Esophagus squamous epithelium (tissue), 5 donors: ENCODE data around the gene SLC25A22. TPM values are rescaled to one million over a fixed set of nuclear protein-coding genes. Genes with fewer than 3 reads are reported as not detected.

Experiments used
- DNase-seq: peaks from one replicate; lab custom pipeline; 2025; lab: John Stamatoyannopoulos, UW
- H3K27ac ChIP-seq, 4 donors: fragments of 200-600 bp; sonication (generic); one replicate each; pipeline ENCODE4 v1.5.1; 2016 to 2019; ENCODE audit warnings: mild to moderate bottlenecking in 1 of 4
- H3K27me3 ChIP-seq, 4 donors: fragments of 200-600 bp; sonication (generic); 1 replicate in 3 of 4; 2 replicates in 1 of 4; pipeline versions ENCODE4 v1.5.1 to v1.6.0; 2017 to 2021; ENCODE audit warnings: antibody characterized with exemption in 1 of 4
- H3K36me3 ChIP-seq, 3 donors: fragments of 200-600 bp; sonication (generic); one replicate each; pipeline ENCODE4 v1.5.1; 2016 to 2019
- H3K4me1 ChIP-seq, 3 donors: fragments of 200-600 bp; sonication (generic); one replicate each; pipeline ENCODE4 v1.5.1; 2017 to 2019
- H3K4me3 ChIP-seq, 4 donors: fragments of 200-600 bp; sonication (generic); 1 replicate in 3 of 4; 2 replicates in 1 of 4; pipeline ENCODE4 v1.5.1; 2016 to 2019; ENCODE audit warnings: mild to moderate bottlenecking in 2 of 4, moderate library complexity in 1 of 4
- H3K9me3 ChIP-seq, 3 donors: fragments of 200-600 bp; sonication (generic); one replicate each; pipeline ENCODE4 v1.5.1; 2016 to 2019
- POLR2A ChIP-seq, 4 donors: fragments of 450-650 bp; IDR thresholded peaks; one replicate each; pipeline ENCODE4 v1.6.1; 2017; ENCODE audit warnings: antibody characterized with exemption in 4 of 4, mild to moderate bottlenecking in 4 of 4, moderate library complexity in 3 of 4
- WGBS, 2 donors: methylation state at CpG; one replicate each; pipeline ENCODE4 v1.1.5; 2018; 5-methylcytosine and 5-hydroxymethylcytosine counted together
- intact Hi-C: fragments of 100-400 bp; cut with DNase I; formaldehyde crosslinking; loops from one replicate; pipeline ENCODE4 v1.15.0; 2022
- total RNA-seq, 4 donors: library from RNA; depleted of rRNA; stranded (reverse); fragments of >200 nt; gene quantifications; one replicate each; pipeline ENCODE4 v1.1.0, GENCODE V29; 2016
- TF ChIP-seq, protein P1 (sequence below), 6 experiments: fragments of 450-650 bp in 4 of 6; fragments of 200-600 bp in 2 of 6; sonication (generic) in 2 of 6; IDR thresholded peaks; one replicate each; pipeline ENCODE4 v1.5.1; 2016 to 2019; ENCODE audit warnings: antibody characterized with exemption in 6 of 6, mild to moderate bottlenecking in 4 of 6, moderate library complexity in 4 of 6
- donor health status: DM: yes; HTN: yes; CAD: no.

Gene SLC25A22
- total RNA-seq, 4 donors from 2014 or later: 4.0 to 14.7 (median 9.8) TPM

DNA sequence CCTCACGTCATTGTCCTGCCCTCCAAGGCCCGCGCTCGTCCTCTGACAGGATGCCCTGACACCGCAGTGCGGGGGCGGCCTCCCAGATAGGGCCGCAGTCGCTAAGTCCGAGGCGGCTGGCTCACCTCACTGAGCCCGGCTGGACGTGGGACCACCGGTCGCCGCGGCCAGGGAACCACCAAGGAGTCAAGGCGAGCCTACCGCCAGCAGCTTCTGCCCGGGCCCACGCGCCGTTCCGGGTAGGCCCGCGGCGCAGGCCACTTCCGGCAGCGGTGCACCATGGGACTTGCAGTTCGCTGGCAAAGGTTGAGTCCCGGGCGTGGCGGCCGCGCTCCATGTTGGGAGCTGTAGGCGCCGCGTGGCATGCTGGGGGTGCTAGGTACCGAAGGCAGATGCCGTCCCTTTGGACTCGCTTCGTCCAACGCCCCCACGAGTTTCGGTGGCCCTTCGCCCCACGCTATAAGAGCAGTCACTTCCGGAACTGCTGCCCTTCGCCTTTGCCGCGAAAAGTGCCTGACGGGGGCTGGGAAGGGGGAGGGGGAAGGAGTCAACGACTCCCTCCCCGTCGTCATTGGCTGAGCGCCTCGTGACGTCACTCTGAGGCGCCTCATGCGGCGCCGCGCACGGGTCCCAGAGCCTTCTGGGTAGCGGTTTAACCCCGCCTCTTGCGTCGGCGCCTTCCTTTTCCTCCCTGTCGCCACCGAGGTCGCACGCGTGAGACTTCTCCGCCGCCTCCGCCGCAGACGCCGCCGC is 11.4 kb upstream of the SLC25A22 start, which contains the start of gene RPLP2:
Gene RPLP2, plus strand, starts transcription at position 681 of the 753 bp plus-strand sequence. CDS start 268 bp downstream, outside the sequence.
- WGBS, 2 donors: 0% methylated on average over 1 to 12 of the region's 81 CpGs
- TF ChIP-seq, protein P1, sequence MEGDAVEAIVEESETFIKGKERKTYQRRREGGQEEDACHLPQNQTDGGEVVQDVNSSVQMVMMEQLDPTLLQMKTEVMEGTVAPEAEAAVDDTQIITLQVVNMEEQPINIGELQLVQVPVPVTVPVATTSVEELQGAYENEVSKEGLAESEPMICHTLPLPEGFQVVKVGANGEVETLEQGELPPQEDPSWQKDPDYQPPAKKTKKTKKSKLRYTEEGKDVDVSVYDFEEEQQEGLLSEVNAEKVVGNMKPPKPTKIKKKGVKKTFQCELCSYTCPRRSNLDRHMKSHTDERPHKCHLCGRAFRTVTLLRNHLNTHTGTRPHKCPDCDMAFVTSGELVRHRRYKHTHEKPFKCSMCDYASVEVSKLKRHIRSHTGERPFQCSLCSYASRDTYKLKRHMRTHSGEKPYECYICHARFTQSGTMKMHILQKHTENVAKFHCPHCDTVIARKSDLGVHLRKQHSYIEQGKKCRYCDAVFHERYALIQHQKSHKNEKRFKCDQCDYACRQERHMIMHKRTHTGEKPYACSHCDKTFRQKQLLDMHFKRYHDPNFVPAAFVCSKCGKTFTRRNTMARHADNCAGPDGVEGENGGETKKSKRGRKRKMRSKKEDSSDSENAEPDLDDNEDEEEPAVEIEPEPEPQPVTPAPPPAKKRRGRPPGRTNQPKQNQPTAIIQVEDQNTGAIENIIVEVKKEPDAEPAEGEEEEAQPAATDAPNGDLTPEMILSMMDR (IDR thresholded peaks at IDR 0.05): peak in 2 of 6 experiments; percentile 13 to 14
- peak in 3 of 4 donors; percentile 85 to 90 (median 88) for TF ChIP-seq POLR2A (IDR thresholded peaks at IDR 0.05)
- Histone ChIP-seq H3K9me3 (no peaks in the 10 kb centered on the region), H3K36me3 (peaks cover 18 to 33% (median 23%) of the 10 kb centered on the region in 3 donors), H3K27me3 (no peaks in the 10 kb centered on the region), H3K27ac (peak within 1 kb of the TSS; percentile 98 to 99 (median 98)), H3K4me3 (peak within 1 kb of the TSS; percentile 69 to 99 (median 83)), H3K4me1 (peaks cover 29 to 65% (median 37%) of the 10 kb centered on the region in 3 donors)
- intact Hi-C loops: no loop called here
- peak; percentile 96 for DNase-seq

DNA sequence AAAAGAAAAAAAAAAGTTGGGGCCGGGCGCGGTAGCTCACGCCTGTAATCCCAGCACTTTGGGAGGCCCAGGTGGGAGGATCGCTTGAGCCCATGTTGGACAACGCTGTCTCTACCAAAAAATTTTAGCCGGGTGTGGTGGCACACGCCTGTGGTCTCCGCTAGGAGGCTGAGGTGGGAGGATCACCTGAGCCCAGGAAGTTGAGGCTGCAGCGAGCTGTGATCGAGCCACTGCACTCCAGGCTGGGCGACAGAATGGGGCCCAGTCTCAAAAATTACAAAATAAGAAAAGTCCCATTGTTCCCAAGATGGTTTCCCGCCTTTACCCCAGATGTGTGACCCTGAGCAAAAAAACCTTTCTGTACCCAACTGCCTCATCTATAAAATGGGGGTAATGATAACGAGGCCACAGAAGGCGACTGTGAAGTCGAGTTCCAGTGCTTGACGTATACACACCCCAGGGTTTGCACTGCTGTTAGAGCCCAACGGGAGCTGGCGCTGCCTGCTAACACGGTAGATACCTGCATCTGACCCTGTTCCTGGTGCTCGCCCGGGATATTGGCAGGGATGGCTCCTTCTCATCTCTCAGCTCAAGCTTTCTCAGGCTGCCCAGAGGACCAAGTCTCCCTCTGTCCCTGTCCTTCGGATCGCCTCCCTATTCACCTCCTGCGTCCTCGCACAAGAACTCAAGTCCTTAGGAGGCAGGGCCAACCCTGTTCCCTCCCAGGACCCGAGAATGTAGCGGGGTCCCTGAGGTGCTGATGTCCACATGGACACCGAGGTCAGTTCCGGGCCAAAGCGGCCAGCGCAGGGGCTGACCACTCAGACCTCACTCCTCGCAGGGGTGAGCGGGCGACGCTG is 10.6 kb upstream of the SLC25A22 start:
- peaks cover 37 to 73% (median 45%) of the 10 kb centered on the region in 3 donors for H3K4me1 ChIP-seq
- H3K27me3 ChIP-seq: no peaks in the 10 kb centered on the region
- peak overlapping the region; percentile 69 to 99 (median 83) for H3K4me3 ChIP-seq
- H3K36me3 ChIP-seq: peaks cover 16 to 26% (median 23%) of the 10 kb centered on the region in 3 donors
- 28 to 42% methylated on average over 22 to 25 of the region's 36 CpGs for WGBS, 2 donors
- peak overlapping the region; percentile 98 to 99 (median 98) for H3K27ac ChIP-seq
- no peak for TF ChIP-seq POLR2A (IDR thresholded peaks at IDR 0.05)
- TF ChIP-seq, protein P1 (IDR thresholded peaks at IDR 0.05): peak in 1 of 6 experiments; percentile 13
- H3K9me3 ChIP-seq: no peaks in the 10 kb centered on the region
- intact Hi-C loops: no loop called here
- no peak for DNase-seq

DNA sequence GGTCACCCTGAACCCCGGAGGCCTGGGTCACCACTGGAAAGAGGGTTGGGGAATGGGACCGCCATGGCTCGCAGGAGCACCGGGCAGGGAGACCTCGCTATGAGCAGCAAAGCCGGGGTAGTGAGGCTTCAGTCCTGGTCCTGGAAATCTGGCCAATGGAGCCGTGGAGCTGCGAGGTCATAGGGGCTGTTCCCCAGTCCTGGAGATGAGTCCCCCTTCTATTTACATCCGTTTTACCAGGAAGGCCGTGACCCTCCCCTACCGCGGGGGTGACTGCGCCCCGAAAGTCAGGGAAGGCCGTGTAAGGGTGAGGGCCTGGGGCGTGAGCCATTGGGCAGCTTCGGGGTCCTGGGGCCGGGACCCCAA is 6.5 kb upstream of the SLC25A22 start:
- H3K36me3 ChIP-seq: peaks cover 0 to 40% (median 11%) of the 10 kb centered on the region in 3 donors
- TF ChIP-seq, protein P1 (IDR thresholded peaks at IDR 0.05): no peak
- TF ChIP-seq POLR2A (IDR thresholded peaks at IDR 0.05): no peak
- H3K27ac ChIP-seq: peak overlapping the region; percentile 83 to 98 (median 92)
- peak overlapping the region; percentile 55 to 87 (median 68) for H3K4me3 ChIP-seq
- peaks cover 22 to 58% (median 30%) of the 10 kb centered on the region in 3 donors for H3K4me1 ChIP-seq
- intact Hi-C loops: no loop called here
- 0% methylated on average over 2 to 9 of the region's 18 CpGs for WGBS, 2 donors
- no peaks in the 10 kb centered on the region for H3K27me3 ChIP-seq
- DNase-seq: no peak
- no peaks in the 10 kb centered on the region for H3K9me3 ChIP-seq

DNA sequence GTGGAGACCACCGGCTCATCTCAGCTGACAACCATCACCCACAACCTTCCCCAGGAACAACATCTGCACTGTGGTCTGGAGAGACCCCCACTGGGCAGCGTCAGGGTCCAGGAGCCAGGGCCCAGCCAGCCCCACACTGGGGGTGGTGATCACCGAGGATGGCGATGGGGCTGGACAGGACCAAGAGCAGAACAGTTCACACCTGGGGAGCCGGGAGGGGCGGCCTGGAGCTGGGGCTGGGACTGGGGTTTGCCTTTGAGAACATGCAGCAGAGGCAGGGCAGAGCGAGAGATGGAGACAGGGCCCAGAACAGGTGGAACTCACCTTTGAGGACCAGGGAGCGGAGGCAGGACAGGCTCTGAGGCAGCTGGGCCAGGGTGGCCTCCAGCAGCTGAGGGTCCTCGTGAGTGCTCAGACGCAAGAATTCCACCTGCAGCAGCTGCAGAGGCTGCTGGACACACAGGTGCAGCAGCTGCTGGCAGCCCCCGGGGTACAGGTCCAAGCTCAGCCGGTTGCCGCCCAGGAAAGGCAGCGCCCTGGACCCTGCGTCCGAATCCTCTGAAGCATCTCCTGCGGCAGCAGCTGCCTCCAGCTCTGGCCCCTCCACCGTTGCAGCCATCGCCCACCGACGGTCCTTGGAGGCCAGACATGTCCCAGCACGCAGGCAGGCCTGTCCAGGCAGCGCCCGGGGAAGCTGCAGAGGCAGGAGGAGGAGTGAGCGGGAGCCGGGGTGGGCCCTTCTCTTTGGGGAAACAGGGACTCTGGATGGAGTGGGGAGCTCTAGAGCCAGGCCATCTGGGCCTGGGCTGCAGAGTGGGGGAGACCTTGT is 5.9 kb upstream of the SLC25A22 start:
- peak overlapping the region; percentile 55 to 87 (median 68) for H3K4me3 ChIP-seq
- DNase-seq: no peak
- H3K4me1 ChIP-seq: peaks cover 22 to 57% (median 30%) of the 10 kb centered on the region in 3 donors
- H3K27me3 ChIP-seq: no peaks in the 10 kb centered on the region
- intact Hi-C loops: no loop called here
- no peak for TF ChIP-seq POLR2A (IDR thresholded peaks at IDR 0.05)
- TF ChIP-seq, protein P1 (IDR thresholded peaks at IDR 0.05): no peak
- 53 to 80% methylated on average over 3 to 9 of the region's 26 CpGs for WGBS, 2 donors
- H3K27ac ChIP-seq: peak overlapping the region in 3 of 4 donors; percentile 83 to 93 (median 91)
- H3K36me3 ChIP-seq: peaks cover 0 to 45% (median 11%) of the 10 kb centered on the region in 3 donors
- H3K9me3 ChIP-seq: no peaks in the 10 kb centered on the region
